Measurements from ENCODE around the gene PALB2.
"Not testable (repeated sequence)": the region's sequence is repeated elsewhere in the genome, so short reads cannot be mapped to it uniquely, and the experiment has no call there.

Gene PALB2

DNA sequence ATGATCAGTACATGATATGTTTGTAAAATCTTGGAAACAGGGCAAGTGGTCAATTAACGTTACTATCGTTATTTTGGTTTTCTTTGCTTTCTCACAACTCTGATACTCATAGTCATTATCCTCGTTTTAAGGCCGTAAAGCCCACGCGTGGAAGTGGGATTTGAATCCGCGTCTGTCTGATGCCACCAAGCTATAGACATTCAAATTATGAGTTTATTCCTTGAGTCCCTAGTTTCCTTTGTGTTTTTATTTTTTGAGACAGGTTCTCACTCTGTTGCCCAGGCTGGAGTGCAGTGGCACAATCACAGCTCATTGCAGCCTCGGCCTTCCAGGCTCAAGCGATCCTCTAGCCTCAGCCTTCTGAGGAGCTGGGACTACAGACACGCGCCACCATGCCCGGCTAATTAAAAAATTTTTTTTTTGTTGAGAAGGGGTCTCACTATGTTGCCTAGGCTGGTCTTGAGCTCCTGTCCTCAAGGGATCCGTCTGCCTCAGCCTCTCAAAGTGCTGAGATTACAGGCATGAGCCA is 1.2 kb upstream of the PALB2 start:
- no peak for DNase-seq (ENCODE audit: low spot score)

DNA sequence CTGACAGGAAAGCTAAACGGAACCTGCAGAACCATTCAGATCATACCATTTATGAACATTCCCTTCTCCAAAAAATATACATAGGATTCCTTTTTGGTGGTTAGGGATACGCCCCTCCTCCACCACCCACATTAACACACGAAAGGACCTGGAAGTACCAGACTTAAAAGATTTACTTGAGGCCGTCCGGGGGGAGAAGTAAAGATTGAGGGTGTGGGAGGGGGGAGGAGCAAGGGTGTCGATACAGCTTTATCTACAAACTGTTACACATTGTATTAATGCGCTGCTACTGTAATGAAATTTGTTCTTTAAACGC is 537 bp downstream of the PALB2 start:
- DNase-seq (ENCODE audit: low spot score), result no peak

DNA sequence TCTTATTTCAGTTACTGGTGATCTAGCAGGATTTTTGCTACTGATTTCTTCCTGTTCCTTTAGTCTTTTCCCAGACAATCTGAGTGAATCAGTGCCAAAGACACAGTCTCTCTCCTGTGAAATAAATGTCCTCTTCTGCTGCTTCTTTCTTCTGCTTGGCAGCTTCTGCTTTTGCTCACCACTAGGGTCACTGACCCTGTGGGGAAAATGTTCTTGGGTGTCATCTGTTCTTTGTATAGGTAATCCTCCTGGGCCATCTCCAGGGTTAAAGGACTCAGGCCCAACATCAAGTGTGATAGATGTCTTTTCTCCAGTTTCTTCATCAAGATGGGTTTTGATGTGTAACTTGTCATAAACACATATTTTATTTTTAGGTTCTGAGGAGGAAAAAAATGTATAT is 5.2 kb downstream of the PALB2 start:
- DNase-seq (ENCODE audit: low spot score), result no peak

DNA sequence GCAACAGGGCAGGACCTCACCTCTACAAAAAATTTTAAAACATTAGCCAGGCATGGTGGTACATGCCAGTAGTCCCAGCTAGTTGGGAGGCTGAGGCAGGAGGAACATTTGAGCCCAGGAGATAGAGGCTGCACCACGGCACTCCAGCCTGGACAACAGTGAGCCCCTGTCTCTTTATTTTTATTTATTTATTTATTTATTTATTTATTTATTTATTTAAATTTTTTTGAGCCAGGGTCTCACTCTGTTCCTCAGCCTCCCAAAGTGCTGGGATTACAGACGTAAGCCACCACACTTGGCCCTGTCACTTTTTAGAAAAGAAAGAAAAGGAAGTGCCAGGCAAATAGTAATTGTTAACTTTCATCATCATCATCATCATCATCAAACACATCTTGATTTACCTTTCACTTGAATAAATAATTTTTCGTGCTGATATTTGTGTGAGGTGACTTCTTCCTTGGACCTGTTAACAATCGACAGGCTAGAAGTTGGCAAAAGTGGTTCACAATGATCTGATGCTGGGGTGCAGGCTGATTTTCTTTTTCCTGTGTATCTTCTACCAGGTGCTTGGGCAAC is 6.6 kb downstream of the PALB2 start:
- DNase-seq (ENCODE audit: low spot score), result no peak

DNA sequence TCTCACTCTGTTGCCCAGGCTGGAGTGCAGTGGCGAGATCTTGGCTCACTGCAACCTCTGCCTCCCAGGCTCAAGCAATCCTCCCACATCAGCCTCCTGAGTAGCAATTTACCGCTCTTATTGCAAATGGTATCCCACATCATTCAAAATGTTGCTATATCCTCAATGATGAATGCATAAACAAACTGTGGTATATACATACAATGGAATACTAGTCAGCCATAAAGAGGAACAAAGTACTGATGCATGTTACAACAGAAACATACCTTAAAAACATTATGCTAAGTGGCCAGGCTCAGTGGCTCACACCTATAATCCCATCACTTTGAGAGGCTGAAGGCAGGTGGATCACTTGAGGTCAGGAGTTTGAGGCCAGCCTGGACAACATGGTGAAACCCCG is 9.2 kb downstream of the PALB2 start:
- DNase-seq (ENCODE audit: low spot score), result not testable (repeated sequence)

DNA sequence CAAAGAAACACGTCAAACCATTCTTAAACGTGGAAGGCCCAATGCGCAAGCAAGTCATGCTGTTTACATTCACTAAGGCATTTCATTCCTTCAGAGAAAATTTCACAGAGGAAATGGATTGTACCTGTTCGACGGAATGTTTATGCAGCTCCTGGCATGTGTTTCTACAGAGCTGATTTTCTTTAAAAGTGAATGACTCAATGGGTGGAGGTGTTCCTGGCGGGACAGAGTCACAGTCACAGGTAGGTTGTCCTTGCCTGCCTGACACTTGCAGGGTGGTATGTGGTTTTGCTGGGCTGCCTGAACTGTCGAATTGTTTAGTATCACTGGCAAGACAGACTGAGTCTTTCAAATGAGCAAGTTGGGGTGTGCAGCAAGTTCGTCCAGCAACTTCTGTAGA is 11.6 kb downstream of the PALB2 start:
- no peak for DNase-seq (ENCODE audit: low spot score)

DNA sequence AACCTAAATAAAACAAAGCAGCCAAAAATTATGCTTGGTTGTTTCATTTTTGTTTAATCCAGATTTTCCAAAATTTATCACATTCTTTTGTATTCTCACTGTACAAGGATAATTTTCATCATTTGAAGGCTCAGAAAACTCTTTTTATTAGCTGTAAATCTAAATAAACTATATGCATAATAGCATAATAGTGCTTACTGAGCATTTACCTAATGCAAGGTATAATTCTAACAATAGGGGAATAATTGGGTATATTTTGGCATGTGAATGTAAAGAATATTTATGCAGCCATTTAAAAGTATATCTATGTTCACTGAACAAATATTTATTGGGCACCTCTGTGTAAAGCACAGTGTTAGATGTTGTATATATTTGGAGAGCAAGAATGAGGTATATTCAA is 17.0 kb downstream of the PALB2 start:
- no peak for DNase-seq (ENCODE audit: low spot score)

DNA sequence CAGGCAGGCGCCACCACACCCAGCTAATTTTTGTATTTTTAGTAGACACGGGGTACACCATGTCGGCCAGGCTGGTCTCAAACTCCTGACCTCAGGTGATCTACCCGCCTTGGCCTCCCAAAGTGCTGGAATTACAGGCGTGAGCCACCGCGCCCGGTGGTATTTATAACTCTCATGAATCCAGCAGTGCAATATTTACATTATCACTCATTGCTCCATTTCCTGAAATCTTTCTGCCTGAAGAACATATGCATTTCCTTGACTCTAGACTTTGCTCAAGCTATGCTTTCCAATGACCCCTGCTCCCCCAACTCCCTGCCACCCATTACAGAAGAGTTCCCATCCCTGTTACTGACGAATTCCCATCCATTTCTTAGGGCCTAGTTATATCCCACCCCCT is 25.3 kb downstream of the PALB2 start:
- DNase-seq (ENCODE audit: low spot score), result no peak

DNA sequence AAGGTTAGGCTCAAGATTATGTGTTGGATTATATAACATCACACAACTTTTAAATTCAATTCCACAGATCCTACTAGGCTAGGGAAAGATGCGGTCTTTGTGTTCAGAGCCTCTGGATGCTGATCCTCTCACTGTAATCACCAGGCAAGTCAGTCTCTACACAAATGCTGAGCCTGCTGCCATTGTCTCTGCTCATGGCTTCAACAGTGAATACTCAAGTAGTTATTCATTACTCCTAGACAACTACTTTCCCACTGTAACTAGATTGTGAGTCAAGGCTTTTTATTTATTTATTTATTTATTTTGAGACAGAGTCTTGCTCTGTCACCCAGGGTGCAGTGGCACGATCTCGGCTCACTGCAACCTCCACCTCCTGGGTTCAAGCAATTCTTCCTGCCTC is 29.2 kb downstream of the PALB2 start:
- no peak for DNase-seq (ENCODE audit: low spot score)

DNA sequence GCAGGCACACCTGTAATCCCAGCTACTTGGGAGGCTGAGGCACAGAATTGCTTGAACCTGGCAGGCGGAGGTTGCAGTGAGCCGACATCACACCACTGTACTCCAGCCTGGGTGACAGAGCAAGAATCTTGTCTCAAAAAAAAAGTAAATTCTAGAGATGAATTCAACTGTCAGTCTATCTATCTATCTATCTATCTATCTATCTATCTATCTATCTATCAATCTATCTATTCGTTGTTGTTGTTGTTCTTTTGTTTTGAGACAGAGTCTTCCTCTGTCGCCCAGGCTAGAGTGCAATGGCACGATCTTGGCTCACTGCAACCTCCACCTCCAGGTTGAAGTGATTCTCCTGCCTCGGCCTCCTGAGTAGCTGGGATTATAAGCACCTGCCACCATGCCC is 30.2 kb downstream of the PALB2 start:
- DNase-seq (ENCODE audit: low spot score), result not testable (repeated sequence)

DNA sequence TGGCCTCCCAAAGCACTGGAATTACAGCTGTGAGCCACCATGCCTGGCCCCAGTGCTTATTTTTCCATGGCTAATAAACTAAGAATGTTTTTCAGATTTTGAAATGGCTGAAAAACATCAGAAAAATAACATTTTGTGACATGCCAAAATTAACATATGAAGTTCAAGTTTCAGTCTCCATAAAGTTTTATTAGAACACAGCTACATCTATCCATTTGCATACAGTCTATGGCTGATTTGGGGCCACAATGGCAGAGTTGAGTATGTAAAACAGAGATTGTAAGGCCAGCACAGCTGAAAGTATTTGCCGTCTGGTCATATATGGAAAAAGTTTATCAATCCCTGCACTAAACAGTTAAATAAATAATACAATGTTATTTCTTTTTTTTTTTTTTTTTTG is 31.2 kb downstream of the PALB2 start:
- DNase-seq (ENCODE audit: low spot score), result no peak

DNA sequence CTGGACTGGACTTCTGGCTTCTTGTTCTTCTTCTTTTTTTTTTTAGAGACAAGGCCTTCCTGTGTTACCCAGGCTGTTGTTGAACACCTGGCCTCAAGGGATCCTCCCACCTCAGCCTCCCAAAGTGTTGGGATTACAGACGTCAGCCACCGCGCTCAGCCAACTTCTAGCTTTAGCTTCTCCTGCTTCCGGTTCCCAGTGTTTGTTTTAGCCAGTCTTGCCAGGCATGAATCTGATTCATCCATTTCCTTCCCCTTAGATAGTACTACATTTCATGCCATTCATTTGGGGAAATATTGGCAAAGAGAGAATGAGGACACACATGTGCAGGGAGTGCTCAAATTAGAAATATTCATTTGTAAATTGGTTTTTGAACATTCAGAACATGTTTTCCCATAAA is 32.9 kb downstream of the PALB2 start:
- no peak for DNase-seq (ENCODE audit: low spot score)

DNA sequence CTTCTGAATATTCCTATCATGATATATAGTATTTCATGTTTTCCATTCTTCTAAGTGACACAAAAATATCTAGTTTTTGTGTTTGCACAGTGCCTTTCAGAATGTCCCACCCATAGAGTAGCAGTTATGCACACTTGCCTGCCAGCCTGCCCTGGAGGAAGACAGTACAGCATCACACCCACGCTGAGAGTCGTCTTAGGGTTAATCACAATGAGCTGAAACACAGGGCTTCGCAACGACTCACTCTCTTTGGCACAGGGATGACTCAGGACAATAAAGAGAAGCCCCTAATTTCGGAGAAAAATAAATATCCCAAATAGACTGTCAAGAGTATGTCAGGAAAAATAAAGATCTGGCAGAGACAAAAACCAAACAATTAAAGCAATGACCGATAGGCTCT is 33.4 kb downstream of the PALB2 start:
- DNase-seq (ENCODE audit: low spot score), result no peak

DNA sequence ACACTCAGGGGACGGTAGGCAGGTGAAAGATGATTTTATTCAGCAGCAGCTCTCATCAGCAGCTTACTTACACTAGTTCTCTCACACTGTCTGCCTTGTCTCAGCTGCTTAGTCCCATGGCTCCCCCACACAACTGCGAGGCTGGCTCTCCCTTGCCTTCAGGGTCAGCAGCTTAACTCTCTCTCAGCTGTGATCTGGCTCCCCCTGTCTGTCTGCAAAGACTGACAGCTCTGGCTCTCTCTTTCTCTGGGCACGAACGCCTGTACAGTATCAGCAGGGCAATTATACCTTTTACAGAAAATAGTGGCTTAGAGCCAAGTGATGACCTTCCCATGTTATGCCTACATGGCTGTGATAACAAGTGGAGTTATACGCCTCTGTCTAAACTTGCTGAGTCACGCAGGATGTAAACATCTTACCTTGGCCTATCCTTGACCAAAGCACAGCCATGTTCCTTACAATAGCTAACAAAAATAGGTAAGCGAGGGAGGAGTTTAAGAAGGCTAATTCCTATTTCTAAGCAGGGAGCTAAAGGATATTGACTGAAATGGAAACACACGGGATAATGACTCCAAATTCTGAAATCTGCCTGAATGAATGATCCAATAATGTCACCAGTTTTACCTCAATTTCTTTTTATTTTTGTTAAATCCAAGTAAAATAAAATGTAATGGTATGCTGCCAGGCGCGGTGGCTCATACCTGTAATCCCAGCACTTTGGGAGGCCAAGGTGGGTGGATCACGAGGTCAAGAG is 43.9 kb downstream of the PALB2 start:
- peak; percentile 24 for DNase-seq (ENCODE audit: low spot score)

DNA sequence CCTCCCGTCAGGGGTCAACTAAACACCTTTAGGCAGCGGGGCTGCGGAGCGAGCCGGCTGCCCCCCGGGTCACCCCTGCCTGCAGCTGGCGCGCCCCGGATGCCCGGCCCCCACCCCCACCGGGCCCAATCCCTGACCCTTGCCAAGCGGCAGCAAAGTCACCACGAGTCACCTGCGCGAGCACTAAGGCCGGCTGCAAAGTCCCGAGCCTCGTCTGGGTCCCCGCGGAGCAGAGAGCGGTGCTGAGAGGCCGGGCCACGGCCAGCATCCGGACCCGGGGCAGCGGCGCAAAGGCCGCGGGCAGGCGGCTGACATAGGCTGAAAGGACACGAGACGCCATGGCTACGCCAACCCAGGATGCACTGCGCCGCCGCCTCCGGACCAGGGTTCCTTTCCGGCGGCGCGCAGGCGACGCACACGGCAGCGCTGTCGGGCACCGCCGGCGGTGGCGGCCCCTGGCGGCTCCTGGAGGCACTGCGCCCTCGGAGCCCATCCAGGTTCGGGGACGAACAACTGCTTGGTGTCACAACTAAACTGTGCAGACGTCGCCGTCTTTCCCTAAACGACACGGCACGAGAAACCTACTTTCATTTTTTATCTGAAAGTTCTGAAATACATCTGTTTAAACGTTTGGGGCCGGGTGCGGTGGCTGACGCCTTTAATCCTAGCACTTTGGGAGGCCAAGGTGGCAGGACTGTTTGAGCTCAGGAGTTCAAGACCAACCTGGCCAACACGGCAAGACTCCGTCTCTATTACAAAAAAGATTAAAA is 45.0 kb downstream of the PALB2 start, which contains the start of gene NDUFAB1:
NDUFAB1 (minus strand) TSS at position 366 of the 770 bp plus-strand sequence; CDS start at position 340, 26 bp downstream.
- peak; percentile 92 for DNase-seq (ENCODE audit: low spot score)

DNA sequence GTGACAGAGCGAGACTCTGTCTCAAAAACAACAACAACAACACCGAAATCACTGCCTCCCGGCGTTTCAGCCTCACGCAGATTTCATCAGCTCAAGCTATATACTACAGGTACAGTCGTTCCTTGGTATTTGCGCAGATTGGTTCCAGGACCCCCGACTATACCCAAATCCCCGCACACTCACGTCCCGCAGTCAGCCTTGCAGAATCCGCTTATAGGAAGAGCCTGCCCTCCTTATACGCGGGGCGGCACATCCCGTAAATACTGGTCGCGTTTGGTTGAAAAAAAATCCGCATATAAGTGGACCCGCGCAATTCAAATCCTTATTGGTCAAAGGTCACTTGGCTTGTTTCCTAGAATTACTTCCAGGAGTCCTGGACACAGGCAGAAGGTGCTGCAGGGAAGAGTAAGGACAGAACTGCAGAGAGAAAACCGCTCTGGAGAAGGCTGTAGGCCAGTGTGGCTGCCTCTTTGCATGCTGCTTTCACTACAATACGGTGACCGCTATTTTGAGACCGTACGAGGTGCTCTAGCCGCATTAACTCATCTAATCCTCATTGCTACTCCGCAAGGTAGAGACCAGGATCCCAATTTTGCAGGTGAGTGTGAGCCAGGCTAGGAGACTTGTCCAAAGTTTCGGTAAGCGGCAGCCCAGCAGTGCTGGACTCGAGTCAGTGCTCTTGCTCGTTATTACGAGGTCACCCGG is 45.7 kb downstream of the PALB2 start:
- no peak for DNase-seq (ENCODE audit: low spot score)

DNA sequence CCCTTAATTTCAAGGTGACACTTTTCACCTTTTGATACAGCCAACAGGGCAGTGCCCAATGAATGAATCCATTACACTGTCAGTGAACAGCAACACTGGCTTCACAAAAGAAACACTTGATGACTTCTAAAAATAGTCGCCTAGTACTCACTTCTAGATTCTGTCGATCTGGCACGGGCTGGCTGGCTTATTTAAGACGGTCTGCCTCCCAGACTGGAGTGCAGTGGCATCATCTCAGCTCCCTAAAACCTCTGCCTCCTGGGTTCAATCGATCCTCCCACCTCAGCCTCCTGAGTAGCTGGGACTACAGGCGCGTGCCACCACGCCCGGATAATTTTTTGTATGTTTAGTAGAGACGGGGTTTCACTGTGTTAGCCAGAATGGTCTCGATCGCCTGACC is 46.9 kb downstream of the PALB2 start:
- no peak for DNase-seq (ENCODE audit: low spot score)

DNA sequence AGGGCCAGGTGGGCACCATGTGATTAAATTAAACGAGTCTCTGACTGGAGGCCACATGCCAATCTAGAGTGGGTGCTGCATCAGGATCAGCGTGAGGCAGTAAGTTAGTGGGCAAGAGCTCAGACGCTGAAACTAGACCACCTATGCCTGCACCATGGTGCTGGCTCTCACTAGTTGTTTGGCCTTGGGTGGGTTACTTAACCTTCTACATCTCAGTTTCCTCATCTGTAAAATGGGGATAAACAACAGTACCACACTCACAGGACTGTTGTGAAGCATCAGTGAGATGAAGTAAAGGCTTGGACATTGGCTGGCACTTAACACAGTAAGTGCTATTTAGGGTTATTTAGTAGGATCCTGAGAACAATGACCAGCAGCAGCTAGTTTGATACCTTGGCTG is 50.9 kb downstream of the PALB2 start:
- no peak for DNase-seq (ENCODE audit: low spot score)

DNA sequence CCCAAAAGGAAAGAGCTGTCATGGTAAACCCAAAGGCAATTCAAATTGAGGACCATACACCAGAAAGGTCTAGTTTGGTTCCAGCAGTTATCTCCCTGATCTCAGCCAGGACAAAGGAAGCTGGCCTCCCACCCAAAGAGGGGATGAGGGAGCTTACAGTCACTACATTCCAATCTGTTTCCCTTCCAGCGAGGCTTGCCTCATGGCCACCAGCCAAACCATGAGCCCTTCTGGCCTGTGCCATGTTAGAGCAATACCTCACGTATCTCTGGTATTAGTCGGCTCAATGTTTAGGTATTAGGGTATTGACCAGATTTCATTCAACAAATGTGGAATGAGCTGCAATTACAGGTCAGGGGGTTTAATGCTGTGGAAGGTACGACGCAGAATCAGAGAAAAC is 53.4 kb downstream of the PALB2 start:
- no peak for DNase-seq (ENCODE audit: low spot score)

DNA sequence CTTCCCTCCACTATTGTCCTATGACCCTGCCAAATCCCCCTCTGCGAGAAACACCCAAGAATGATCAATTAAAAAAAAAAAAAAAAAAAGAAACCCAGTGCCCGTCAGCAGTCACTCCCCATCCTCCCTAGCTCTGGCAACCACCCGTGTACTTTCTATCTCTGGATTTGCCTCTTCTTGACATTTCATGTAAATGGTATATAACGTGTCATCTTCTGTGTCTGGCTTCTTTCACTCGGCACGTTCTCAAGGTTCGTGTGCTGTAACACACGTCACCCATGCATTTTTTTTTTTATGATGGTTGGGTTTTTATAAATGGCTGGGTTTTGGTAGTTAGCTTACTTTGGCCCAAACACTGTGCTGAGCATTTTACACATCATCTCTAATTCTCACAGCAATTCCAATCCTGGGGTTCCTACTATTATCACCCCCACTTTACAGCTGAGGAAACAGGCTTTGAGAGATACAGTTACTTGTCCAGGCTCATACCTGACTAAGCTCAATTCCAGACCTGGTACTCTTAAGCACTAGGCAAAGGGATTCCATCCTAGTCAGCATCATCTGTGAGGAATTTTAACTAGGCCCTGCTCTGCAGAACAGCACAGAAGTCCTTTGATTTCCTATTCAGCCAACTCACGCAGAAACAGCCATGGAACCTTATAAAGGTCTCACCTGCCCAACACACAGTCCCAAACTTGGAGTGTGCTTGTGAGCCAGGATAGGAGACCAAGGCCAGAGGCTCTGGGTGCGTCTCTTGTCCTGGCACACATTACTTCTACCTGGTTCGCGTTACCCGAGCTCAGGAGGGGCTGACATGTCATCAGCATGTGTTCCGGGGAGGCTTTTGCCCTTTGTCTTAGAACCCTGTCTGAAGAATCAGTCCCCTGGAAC is 56.7 kb downstream of the PALB2 start:
- DNase-seq (ENCODE audit: low spot score), result no peak

DNA sequence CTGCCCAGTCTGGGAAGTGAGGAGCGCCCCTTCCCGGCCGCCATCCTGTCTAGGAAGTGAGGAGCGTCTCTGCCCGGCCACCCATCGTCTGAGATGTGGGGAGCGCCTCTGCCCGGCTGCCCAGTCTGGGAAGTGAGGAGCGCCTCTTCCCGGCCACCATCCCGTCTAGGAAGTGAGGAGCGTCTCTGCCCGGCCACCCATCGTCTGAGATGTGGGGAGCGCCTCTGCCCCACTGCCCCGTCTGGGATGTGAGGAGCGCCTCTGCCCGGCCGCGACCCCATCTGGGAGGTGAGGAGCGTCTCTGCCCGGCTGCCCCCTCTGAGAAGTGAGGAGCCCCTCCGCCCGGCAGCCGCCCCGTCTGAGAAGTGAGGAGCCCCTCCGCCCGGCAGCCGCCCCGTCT is 57.8 kb downstream of the PALB2 start:
- DNase-seq (ENCODE audit: low spot score), result not testable (repeated sequence)
